Measurements from ENCODE around the gene TRDN. TPM values are rescaled to one million over a fixed set of nuclear protein-coding genes. Genes with fewer than 3 reads are reported as not detected.
"Not testable (repeated sequence)": the region's sequence is repeated elsewhere in the genome, so short reads cannot be mapped to it uniquely, and the experiment has no call there.

The TRDN gene
- polyA plus RNA-seq, 4 donors, result 2.2 to 4.7 (median 4.0) TPM

- DNase-seq (ENCODE audit: low read depth in 4 of 4, low spot score in 2 of 4), result no peak
Measured at GRCh38 chr6:123520217-123520616, 116.5 kb downstream of the TRDN start.

GRCh38 chr6:123519189-123519505 lies 117.6 kb downstream of the TRDN start:
- no peak for DNase-seq (ENCODE audit: low read depth in 4 of 4, low spot score in 2 of 4)

DNA sequence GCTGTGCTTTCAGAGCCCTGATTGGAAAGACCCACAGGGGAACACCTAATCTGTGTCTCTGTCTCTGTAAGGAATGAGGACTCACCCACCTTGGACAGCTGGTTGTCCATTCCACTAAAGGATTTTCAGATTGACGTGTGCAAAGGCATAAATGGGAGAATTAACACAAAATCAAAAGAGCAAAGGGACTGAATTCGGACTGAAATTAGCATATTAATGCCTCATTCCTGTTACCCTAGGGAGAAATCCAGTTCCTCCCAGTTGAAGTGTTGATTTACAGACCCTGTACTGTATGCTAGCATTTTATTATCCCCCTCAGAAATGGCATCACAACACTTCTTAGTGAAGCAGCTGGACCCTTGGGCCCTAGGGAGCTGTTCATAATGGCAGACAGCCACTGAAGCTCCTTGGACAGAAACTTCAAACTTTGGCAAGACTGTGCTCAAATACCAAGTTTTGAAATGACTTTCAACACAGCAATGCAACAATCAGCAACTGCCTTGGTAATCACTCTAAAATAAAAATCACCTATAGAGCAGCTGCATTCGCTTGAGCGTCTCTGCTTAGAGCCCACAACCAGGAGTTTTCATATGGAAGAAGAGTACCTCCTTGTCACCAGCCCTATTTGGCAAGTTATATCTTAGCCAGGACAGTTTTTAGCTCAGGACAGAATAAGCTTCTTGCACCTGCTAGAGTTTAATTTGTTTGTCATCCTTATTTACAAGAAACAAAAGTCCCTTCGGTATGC lies 118.1 kb downstream of the TRDN start:
- no peak for DNase-seq (ENCODE audit: low read depth in 4 of 4, low spot score in 2 of 4)

DNA sequence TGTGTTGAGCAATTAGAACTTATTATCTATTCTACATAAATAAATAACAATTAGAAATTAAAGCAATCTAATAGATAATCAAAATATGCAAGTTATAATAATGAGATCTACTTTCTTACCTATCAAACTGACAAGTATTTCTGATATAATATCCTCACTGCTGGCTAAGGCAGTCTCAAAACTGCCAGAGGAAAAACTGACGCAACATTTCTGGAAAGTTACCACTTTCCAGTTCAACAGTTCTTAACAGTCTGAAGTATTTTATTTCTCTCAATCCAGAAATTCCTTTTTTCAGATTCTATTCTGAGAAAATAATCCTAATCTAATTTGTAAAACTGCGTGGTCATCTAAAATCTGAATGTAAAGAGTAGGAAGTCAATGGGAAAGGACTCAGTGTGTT lies 121.0 kb downstream of the TRDN start:
- no peak for DNase-seq (ENCODE audit: low read depth in 4 of 4, low spot score in 2 of 4)

DNA sequence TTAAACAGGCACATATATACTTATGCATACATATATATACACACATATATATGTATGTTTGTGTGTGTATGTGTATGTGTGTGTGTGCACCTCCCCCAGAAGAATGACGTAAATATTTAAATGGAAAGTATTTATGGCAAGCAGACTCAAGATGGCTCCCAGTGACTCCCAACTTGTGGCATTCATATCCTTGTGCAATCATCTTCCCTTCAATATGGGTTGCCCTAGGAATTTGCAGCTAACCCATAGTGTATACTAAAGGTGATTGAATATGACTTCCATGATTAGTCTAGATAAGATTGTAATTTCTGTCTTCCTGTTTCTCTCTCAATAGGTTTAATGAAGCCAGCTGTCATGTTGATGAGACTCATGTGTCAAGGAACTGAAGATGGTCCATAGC lies 127.6 kb downstream of the TRDN start:
- DNase-seq (ENCODE audit: low read depth in 4 of 4, low spot score in 2 of 4), result no peak

DNA sequence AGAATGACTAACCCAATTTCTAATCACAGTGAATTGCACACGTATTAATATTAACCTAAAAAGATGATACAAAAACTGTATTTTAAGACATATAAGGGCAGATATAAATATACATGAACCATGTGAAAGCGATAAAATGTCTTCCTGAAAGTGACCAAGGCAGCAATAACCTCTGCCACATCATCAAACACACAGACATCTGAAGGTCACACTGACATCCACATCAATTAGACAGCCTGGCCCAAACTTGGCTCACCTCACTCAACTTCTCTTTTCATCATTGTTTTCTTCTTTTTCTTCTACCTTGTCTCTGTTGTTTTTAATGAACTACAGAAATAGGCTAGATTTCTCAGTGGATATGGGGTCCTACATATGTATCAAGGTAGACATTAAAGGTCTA lies 128.5 kb downstream of the TRDN start:
- no peak for DNase-seq (ENCODE audit: low read depth in 4 of 4, low spot score in 2 of 4)

DNA sequence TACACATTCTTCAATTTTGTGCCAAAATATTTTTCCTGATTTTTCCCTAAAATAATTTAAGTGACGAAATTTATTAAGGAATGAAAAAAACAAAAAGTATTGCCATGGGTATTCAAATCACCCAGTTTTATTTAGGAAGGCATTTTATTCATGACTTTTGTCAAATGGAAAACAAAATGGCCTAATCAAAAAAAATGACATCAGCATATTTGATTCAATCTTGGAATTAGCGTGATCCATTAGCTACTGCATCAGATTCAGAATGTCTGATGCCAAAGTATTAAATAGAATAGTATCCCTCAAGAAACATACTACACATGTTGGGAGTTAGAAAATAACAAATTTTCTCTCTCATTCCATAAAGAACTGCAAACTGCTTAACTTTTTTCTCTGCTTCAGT lies 129.2 kb downstream of the TRDN start:
- no peak for DNase-seq (ENCODE audit: low read depth in 4 of 4, low spot score in 2 of 4)

- no peak for DNase-seq (ENCODE audit: low read depth in 4 of 4, low spot score in 2 of 4)
Measured at GRCh38 chr6:123503619-123504018, 133.1 kb downstream of the TRDN start.

- DNase-seq (ENCODE audit: low read depth in 4 of 4, low spot score in 2 of 4), result no peak
Measured at GRCh38 chr6:123497025-123497424, 139.7 kb downstream of the TRDN start.

- DNase-seq (ENCODE audit: low read depth in 4 of 4, low spot score in 2 of 4), result no peak
Measured at GRCh38 chr6:123489589-123489988, 147.2 kb downstream of the TRDN start.

DNA sequence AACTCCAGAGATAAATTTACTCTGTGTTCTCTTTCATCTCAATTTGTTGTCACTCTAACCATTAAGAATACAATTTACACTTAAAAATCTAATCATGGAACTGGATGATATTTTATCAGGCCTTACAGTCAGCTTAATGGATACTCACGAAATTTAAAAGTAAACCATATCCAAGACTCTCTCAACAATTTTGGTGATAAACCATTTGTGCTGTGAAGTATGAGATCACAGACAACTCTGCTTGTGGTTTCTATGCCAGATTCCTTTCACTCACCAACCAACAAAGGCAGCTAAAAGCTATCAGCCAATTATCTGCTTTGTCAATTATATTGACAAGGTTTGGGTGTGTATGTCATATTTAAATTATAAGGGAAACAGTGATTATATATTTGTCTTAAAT lies 155.8 kb downstream of the TRDN start:
- no peak for DNase-seq (ENCODE audit: low read depth in 4 of 4, low spot score in 2 of 4)

GRCh38 chr6:123472025-123472702 lies 164.6 kb downstream of the TRDN start:
- not testable (repeated sequence) for DNase-seq (ENCODE audit: low read depth in 4 of 4, low spot score in 2 of 4)

GRCh38 chr6:123467392-123467791 lies 169.4 kb downstream of the TRDN start:
- no peak for DNase-seq (ENCODE audit: low read depth in 4 of 4, low spot score in 2 of 4)

GRCh38 chr6:123462152-123462551 lies 174.6 kb downstream of the TRDN start:
- no peak for DNase-seq (ENCODE audit: low read depth in 4 of 4, low spot score in 2 of 4)

DNA sequence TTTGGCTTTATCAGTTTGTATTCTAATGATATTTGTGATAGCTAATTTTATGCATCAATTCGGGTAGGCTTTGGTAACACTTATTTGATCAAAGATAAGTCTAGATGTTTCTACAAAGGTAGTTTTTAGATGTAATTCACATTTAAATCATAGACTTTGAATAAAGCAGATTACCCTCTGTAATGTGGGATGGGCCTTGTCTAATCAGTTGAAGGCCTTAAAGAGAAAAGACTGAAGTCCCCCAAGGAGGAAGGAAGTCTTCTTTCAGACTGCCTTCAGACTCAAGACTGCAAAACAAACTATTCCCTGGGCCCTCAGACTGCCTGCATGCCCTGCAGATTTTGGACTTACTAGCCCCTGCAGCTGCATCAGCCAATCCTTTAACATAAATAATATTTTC lies 178.5 kb downstream of the TRDN start:
- no peak for DNase-seq (ENCODE audit: low read depth in 4 of 4, low spot score in 2 of 4)

DNA sequence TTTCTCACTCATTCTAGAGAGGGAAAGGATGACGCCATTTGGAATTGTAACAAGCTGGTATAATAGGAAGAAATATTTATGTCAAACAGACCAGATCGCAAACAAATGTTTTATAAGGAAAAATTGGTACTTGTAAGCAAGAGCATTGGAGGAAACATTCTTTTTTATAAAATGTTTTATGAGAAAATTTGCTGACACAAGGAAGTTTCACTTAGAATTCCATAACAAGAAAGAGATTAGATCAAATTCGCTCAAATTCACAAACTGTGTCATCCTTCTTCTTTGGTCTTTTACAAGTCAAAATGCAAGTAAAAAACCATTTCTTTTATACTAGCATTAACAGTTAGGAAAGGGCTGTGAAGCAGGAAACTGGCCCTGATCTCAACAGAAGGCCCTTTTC lies 179.9 kb downstream of the TRDN start:
- DNase-seq (ENCODE audit: low read depth in 4 of 4, low spot score in 2 of 4), result no peak

DNA sequence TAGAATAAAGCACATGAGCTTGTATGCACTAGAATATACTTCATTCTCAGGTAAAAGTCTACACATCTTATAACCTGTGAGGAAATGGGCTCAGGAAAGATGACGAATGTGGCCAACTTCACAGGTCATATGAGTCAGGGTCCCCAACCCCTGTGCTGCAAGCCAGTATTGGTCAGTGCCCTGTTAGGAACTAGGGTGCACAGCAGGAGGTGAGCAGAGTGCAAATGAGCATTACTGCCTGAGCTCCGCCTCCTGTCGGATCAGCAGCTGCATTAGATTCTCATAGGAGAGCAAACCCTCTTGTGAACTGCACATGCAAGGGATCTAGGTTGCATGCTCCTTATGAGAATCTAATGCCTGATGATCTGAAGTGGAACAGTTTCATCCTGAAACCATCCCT lies 182.3 kb downstream of the TRDN start:
- DNase-seq (ENCODE audit: low read depth in 4 of 4, low spot score in 2 of 4), result no peak

GRCh38 chr6:123453071-123453470 lies 183.7 kb downstream of the TRDN start:
- not testable (repeated sequence) for DNase-seq (ENCODE audit: low read depth in 4 of 4, low spot score in 2 of 4)

- DNase-seq (ENCODE audit: low read depth in 4 of 4, low spot score in 2 of 4), result no peak
Measured at GRCh38 chr6:123448306-123448884, 188.4 kb downstream of the TRDN start.

DNA sequence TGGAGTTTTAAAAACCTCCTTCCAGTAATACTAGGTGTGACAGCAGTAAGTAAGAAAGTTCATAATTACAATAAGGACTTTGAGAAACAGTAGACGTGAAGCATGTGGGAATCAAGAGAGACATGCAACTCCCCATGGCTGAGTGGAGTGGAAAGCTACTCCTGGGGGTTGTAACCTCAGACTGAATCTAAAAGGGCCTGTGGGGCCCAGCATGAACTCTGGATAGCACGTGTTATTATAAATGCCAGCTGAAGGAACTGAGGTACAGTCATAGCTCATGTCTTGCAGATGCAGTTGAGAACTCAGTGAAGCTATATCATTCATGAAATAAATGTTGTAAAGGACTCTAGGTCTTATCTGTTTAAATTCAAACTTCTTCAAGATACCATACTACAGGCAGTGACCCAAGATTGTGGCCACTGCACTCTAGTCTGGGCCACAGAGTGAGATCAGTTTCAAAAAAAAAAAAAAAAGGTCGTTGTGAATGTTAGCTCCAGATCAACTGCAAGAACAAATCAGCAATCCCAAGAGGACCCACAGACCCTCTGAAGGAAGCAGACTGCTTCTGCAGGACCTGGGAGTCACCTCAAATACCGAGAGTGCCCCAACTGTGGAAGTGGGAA lies 189.3 kb downstream of the TRDN start:
- no peak for DNase-seq (ENCODE audit: low read depth in 4 of 4, low spot score in 2 of 4)

- DNase-seq (ENCODE audit: low read depth in 4 of 4, low spot score in 2 of 4), result no peak
Measured at GRCh38 chr6:123439371-123439770, 197.4 kb downstream of the TRDN start.

- no peak for DNase-seq (ENCODE audit: low read depth in 4 of 4, low spot score in 2 of 4)
Measured at GRCh38 chr6:123434186-123434585, 202.6 kb downstream of the TRDN start.

All from left renal cortex interstitium (tissue), 4 donors.